ENCODE measurements around the gene ANXA8L1. TPM values are rescaled to one million over a fixed set of nuclear protein-coding genes. Genes with fewer than 3 reads are reported as not detected.
"Not testable (repeated sequence)": the region's sequence is repeated elsewhere in the genome, so short reads cannot be mapped to it uniquely, and the experiment has no call there.

The ANXA8L1 gene
- total RNA-seq, 1 donor from 2014 or later, result 0.81 TPM

DNA sequence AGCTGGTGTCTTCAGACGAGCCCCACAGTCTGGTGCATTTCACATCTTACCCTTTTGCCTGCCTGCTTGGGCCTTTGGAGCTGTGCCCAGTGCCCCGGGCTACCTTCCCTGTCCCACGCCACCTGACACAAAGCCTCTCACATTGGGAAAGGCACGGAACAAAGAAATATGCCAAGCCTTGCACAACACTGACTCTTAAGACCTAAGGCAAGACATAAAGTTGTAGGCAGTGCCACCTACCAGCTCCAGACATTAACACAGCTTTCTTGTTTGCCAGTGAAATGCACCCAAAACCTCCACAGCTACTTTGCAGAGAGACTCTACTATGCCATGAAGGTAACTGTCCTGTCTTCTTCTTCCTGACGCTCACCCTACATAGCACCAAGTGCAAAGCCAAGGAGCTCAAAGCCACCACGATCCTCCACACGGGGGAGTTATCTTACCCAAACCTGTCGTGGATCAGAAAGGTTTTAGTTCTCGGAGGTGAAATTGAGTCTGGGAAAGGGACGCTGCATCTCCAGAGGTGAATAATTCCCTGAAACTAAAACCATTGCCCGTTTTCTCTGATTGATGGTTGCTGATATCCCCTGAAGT is 11.8 kb downstream of the ANXA8L1 start:
- DNase-seq; intact Hi-C loops (cut with DNase I); ATAC-seq (ENCODE audit: poor library complexity): not testable (repeated sequence)

DNA sequence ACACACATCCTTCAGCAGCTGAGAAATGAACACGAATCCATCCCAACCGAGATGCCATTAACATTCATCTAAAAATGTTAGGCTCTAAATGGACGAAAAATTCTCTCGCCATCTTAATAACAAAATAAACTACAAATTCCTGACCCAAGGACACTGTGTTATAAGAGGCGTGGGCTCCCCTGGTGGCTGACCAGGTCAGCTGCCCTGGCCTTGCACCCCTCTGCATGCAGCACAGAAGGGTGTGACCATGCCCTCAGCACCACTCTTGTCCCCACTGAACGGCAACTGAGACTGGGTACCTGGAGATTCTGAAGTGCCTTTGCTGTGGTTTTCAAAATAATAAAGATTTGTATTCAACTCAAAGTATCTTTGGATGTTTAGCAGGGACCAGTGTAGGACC is 15.8 kb downstream of the ANXA8L1 start:
- ATAC-seq (ENCODE audit: poor library complexity); intact Hi-C loops (cut with DNase I); DNase-seq: not testable (repeated sequence)

DNA sequence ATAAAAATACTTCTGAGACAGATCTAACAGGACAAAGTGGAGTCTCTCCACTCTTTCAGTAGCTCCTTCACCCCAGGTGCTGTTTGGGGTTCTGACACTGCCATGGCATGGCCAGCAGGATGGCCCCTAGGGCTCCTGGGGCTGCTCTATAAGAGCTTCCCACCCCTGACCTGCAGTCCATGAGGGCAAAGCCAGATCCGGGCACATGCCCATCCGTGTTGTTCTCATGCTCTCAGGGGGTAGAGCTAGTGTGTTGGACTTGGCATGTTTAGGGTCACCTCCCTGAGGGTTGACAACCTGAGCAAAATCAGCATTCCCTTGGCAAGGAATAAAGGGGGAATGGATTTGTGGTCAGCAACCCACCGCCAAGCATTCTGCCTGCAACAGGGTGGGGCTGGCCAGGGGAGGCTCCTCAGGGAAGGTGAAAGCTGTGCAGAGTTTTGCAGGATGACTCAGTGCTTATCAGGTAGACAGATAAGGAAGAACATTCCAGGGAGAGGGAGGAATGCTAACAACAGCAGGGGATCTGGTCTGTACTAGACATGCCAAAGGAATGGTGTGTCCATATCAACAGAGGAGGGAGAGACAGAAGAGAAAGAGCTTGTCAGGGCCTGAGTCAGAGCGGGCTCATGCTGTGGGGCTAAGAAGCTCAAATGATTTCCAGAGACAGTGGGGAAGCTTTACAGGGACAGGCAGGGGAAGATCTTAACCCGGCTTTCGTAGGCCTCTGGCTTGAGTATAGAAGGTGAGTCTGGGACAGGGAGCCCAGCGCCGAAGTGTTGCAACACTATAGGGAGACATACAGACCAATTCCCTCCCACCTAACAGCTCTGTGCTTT is 21.1 kb downstream of the ANXA8L1 start:
- intact Hi-C loops (cut with DNase I); ATAC-seq (ENCODE audit: poor library complexity); DNase-seq: not testable (repeated sequence)

DNA sequence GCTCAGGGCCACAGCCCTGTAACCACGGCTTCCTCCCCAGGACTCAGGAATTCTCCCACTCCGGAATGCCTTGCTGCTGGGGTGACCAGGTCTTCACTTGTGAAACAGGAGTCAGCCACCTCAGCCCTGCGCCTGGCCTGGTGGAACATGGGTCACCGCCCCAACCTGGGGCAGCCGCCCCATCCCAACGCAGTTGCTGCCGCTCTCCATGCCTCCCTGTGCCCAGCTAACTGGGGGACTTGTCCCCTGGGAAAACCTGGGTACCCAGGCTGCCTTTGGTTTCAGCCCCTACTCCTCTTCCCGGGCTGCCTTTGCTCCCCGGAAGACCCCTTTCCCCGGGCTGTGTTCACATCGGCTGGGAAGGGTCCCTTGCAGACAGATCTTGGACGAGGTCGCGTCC is 22.2 kb downstream of the ANXA8L1 start:
- DNase-seq, result not testable (repeated sequence)

DNA sequence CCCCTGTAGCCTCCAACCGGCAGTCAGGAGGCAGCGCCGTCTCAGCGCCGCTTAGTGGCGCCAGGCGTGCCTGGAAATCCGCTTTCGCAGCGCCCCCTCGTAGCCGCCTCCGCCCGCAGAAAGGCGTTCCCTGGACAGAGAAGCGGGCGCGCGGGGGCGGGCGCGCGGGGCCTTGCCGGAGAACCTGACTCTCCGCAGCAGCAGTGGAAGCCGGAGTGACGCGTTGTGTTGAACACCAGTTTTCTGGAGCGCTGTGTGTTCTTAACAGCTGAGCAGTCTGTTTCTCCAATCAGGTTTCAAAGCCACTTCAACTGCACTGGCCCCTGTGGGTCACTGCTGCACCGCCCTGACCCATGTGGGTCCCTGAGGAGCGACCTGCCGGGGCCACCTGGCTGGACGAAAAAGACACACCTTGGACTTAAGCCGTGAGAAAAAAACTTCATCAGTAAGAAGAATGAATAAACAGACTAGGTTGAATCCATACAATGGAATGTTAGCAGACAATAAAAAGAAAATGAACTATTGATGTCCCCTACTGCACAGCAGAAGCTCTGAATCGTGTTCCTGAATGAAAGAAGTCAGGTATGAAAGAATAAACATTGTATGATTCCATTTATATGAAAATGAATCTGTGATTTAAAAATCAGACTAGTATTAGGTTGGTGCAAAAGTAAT is 22.8 kb downstream of the ANXA8L1 start:
- DNase-seq (peak; percentile 41), ATAC-seq (ENCODE audit: poor library complexity) (peak; percentile 96)
- intact Hi-C loops (cut with DNase I), result not testable (repeated sequence)

More for the DNA sequence above, 22.2 kb downstream of the ANXA8L1 start:
- intact Hi-C loops (cut with DNase I), result not testable (repeated sequence)
- peak; percentile 13 for ATAC-seq (ENCODE audit: poor library complexity)

DNA sequence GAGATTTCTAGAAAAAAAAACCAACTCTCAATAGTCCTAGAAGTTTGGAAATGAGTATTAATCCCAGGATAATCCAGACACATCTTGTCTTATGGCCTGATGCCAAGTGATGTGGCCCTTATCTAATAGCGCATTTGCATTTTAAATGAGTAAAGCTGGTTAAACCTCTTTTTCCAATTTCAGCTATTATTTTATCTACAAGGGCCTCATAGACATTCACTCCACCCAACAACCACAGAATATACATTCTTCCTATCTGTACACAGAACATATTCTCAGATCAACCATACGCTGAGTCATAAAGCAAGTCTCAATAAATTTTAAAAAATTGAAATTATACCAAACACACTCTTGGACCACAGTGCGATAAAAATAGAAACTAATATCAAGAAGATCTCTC is 34.0 kb downstream of the ANXA8L1 start:
- DNase-seq; ATAC-seq (ENCODE audit: poor library complexity); intact Hi-C loops (cut with DNase I): not testable (repeated sequence)

DNA sequence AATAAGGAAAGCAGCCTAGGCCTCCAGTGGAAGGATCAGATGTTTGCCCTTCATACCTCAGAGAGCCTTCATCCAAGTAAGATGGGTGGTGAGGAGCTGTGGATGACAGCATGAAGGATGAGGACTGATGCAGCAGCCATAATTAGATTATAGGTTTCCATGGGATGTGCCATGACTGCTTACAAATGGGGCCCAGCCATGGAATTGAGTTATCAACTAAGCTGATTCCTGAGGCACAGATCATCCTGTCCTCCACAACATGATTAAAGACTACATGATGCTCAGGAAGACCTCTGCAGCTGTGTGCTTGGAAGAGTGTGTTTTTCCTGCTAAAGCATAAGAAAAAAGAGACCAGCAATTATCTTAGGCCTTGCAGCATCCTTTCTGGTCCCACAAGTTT is 35.5 kb downstream of the ANXA8L1 start:
- ATAC-seq (ENCODE audit: poor library complexity), result not testable (repeated sequence)

DNA sequence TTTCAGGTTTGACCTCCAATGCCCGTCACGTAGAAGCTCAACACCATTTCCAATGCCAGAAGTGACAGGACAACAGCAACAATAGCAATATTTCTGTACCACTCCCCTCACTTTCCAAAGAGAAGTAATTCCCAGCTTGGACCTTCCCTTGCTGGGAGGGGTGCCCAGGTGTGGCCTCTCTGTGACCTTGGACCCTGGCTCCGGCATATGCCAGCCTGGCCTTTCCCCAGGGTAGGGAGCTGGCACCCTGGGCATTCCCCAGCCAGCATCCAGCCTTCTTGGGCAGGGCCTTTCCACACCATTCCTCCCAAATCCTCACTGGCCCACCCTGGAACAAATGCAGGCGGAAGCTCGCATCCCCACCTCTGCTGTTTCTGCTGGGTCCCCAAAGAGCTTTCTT is 37.1 kb downstream of the ANXA8L1 start:
- intact Hi-C loops (cut with DNase I); ATAC-seq (ENCODE audit: poor library complexity); DNase-seq: not testable (repeated sequence)

More for the DNA sequence above, 35.5 kb downstream of the ANXA8L1 start:
- DNase-seq; intact Hi-C loops (cut with DNase I): not testable (repeated sequence)

DNA sequence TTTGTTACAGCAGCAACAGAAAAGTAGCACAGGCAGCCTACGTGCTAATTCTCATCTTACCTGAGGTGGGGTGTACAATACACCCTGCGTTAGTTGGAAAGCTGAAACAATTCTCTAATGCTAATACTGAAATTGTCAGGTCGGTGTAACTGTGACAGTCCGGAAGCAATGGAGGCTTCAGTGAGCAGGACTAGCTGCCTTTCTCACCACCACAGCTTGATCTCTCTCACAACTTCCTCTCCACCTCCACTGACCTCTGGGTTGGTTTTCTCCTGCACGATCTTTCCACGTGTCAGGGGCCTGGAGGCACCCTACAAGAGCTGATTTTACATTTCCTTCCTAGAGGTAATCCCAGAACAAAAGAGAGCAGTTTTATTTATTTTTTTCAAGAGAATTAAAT is 39.7 kb downstream of the ANXA8L1 start:
- ATAC-seq (ENCODE audit: poor library complexity); DNase-seq; intact Hi-C loops (cut with DNase I): not testable (repeated sequence)

DNA sequence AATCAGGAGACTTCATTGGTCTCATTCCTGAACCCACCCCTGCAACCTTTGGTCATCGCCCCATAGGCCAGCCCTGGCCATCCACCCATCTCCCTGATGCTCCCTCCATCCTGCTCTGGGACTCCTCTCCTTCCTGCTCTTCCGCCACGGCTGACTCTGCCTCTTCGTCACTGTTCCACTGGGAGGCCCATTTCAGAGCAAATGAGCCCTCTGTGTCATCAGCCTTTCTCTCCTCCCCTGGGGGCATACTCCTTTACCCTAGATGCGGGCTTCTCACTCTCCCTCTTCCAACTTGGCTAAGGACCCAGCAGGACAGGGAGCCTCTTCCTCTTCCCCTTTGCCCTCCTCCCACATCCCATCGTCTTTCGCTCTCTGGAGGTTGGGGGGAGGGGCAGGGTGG is 42.7 kb downstream of the ANXA8L1 start:
- DNase-seq; intact Hi-C loops (cut with DNase I): not testable (repeated sequence)
- peak; percentile 37 for ATAC-seq (ENCODE audit: poor library complexity)

DNA sequence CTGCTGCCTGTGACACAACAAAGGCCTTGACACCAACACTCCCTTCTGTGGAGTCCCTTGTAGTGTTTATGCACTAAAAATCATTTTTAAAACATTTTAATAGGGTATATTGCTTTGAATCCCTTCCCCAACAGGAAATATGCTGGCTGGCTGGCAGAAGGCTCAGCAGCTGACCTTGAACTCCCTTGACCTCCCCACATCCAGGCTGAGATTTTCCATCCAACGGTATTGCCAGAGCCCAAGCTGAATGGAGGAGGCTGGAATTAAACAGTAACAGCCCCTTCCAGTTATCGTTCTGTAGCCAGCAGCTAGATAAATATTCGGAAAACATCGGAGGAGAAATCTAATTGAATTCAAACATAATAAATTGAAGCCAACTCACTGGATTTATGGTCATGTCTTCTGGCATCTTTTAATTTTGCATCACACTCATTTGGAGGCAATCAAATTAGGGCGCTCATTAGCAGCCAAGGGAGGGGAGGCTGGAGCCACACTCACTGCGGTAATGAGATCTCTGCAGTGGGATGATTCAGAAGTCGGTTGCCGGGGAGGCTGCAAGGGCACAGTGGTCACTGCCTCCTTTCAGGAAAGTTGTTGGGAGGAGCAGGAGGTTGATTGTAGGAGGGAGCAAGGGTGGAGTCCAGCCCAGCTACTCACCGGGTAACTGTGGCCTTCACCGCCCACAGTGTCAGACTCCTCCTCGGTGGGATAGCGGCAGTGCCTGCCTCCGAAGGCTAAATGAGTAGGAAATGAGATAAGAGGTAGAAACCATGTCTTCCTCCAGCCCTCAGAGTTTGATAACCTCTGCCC is 44.2 kb downstream of the ANXA8L1 start:
- intact Hi-C loops (cut with DNase I); DNase-seq: not testable (repeated sequence)
- peak; percentile 50 for ATAC-seq (ENCODE audit: poor library complexity)

DNA sequence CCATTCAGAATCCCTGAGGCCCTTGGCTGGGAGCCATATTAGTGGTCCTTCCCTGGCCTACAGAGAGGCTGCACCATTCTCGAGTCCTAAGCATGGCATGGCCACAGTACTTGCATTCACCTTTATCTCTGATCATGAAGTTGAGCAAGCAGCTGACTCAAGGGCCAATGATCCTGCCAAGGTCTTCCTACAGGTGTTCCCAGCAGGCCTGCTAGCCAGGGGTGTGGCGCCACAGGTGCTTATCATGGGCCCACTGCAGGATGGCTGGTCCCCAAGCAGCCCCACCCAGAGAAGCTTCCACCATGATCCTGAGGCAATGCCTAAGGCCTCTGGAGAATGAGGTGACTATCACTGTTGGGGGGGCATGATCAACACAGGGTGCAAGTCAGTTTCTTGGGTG is 48.0 kb downstream of the ANXA8L1 start:
- ATAC-seq (ENCODE audit: poor library complexity); intact Hi-C loops (cut with DNase I); DNase-seq: not testable (repeated sequence)

DNA sequence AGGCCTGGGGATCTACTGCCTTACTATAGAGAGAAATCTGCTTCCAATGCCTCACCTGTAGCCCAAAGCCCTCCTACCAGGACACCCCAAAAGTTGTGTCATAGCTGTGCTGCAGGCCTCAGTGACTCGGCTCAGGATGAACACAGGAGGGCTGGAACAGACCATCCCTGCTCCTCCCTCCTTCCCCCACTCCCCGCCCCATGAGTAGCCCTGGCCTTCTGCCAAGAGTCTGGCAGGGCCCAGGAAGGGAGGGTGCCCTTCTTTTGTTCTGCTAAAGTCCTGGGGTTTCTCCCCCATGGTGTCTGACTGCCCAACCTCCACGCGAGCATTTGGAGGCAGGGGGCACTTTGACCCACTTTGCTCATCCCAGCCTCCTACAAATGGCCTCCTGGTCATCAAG is 65.4 kb downstream of the ANXA8L1 start:
- intact Hi-C loops (cut with DNase I), result not testable (repeated sequence)
- ATAC-seq (ENCODE audit: poor library complexity), result peak; percentile 59
- DNase-seq, result peak; percentile 49

Other genes with a start within 250 kb of the ANXA8L1 start
- not detected for gene ANTXRL, start 88.8 kb upstream of the ANXA8L1 start, total RNA-seq
- gene NPY4R, start 90.2 kb downstream of the ANXA8L1 start, total RNA-seq, result not detected
- not detected for gene GPRIN2, start 180.9 kb downstream of the ANXA8L1 start, total RNA-seq
- 2.7 TPM for gene SYT15, start 203.4 kb downstream of the ANXA8L1 start, total RNA-seq

Measured in Right ventricle myocardium superior (tissue), 1 donor.